Measurements from ENCODE around the gene KCTD7.

DNA sequence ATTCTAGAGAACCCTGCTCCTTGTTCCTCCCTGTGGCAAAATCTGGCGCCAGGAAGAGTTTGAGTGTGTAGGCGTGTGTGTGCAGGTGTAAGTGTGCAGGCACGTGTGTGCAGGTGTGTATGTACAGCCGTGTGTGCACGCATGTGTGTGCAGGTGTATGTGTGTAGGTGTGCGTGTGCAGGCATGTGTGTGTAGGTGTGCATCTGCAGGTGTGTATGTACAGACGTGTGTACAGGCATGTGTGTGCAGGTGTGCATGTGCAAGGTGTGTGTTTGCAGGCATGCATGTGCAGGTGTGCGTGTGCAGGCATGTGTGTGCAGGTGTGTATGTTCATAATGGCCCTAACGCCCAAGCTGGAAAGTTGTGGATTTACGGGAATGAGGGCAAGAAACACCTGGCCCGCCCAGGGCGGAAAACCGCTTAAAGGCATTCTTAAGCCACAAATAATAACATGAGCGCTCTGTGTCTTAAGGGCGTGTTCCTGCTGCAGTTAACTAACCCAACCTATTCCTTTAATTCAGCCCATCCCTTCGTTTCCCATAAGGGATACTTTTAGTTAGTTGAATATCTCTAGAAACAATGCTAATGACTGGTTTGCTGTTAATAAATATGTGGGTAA lies 34.1 kb downstream of the KCTD7 start:
- TF ChIP-seq PBX3 (IDR thresholded peaks at IDR 0.05) (no peak), MAFK (IDR thresholded peaks at IDR 0.05; ENCODE audit: partially characterized antibody) (no peak)
